Fibroblast of lung (primary cell): ENCODE results near the gene UST.

ENCODE experiments used
- EZH2 ChIP-seq: IDR thresholded peaks from 2 replicates; pipeline ENCODE4 v1.5.1; 2012; ENCODE audit warnings: low read length, control low read depth, mild to moderate bottlenecking; ENCODE audit errors: missing control alignments
- TF ChIP-seq, protein P1 (sequence below), 2 donors: IDR thresholded peaks in 1 of 2; conservative IDR thresholded peaks in 1 of 2; 1 replicate in 1 of 2; 2 replicates in 1 of 2; pipeline ENCODE4 v1.5.1; 2011 to 2012; ENCODE audit warnings: low read length in 2 of 2, control low read depth in 1 of 2, inconsistent platforms in 1 of 2, low read depth in 1 of 2, mild to moderate bottlenecking in 1 of 2

DNA sequence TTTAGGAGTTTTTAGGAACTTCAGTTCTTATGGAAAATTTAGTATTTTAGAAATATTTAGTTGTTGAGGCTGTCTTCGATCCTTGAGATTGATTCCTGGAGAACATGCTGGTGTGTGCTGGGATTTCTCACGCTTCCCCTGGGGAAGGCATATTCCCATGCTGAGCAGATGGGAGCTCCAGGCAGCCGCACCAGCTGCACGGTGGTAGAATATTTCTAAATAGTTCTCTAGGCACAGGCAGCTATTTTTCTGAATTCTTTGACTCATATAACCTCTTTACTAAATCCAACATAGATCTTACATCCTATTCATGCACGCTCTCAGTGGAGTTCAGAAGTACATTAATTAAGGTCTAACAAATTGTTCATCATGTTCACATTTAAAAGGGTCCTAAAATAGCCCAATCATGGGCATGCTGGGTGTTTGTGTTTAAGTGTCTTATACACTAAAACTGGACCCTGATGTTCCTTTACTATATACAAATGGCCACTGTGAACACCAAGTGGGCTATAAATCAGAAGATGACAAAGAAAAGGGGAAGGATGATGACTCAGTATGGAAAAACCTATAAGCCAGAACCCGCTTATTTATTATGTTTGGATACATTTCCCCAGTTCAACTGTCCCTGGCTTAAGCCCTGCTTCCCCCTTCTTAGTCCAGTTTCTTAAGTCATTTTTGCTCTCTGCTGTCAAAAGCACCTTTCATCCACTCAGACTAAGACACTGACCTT lies 138.5 kb downstream of the UST start:
- TF ChIP-seq, protein P1, sequence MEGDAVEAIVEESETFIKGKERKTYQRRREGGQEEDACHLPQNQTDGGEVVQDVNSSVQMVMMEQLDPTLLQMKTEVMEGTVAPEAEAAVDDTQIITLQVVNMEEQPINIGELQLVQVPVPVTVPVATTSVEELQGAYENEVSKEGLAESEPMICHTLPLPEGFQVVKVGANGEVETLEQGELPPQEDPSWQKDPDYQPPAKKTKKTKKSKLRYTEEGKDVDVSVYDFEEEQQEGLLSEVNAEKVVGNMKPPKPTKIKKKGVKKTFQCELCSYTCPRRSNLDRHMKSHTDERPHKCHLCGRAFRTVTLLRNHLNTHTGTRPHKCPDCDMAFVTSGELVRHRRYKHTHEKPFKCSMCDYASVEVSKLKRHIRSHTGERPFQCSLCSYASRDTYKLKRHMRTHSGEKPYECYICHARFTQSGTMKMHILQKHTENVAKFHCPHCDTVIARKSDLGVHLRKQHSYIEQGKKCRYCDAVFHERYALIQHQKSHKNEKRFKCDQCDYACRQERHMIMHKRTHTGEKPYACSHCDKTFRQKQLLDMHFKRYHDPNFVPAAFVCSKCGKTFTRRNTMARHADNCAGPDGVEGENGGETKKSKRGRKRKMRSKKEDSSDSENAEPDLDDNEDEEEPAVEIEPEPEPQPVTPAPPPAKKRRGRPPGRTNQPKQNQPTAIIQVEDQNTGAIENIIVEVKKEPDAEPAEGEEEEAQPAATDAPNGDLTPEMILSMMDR (conservative IDR thresholded peaks at IDR 0.05 in 1 of 2, IDR thresholded peaks at IDR 0.05 in 1 of 2; ENCODE audit: low read depth in 1 of 2, low read length in 2 of 2), result no peak
- TF ChIP-seq EZH2, result no peak
